HG03095 (cell line): ENCODE measurements around the gene PDE8B.

Source experiments
- ATAC-seq: cut with Tn5 transposase; IDR thresholded peaks from one replicate; pipeline ENCODE4 v1.9.1; 2021; ENCODE audit warnings: moderate library complexity; ENCODE audit not compliant: unreplicated experiment

Gene PDE8B, protein sequence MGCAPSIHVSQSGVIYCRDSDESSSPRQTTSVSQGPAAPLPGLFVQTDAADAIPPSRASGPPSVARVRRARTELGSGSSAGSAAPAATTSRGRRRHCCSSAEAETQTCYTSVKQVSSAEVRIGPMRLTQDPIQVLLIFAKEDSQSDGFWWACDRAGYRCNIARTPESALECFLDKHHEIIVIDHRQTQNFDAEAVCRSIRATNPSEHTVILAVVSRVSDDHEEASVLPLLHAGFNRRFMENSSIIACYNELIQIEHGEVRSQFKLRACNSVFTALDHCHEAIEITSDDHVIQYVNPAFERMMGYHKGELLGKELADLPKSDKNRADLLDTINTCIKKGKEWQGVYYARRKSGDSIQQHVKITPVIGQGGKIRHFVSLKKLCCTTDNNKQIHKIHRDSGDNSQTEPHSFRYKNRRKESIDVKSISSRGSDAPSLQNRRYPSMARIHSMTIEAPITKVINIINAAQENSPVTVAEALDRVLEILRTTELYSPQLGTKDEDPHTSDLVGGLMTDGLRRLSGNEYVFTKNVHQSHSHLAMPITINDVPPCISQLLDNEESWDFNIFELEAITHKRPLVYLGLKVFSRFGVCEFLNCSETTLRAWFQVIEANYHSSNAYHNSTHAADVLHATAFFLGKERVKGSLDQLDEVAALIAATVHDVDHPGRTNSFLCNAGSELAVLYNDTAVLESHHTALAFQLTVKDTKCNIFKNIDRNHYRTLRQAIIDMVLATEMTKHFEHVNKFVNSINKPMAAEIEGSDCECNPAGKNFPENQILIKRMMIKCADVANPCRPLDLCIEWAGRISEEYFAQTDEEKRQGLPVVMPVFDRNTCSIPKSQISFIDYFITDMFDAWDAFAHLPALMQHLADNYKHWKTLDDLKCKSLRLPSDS

DNA sequence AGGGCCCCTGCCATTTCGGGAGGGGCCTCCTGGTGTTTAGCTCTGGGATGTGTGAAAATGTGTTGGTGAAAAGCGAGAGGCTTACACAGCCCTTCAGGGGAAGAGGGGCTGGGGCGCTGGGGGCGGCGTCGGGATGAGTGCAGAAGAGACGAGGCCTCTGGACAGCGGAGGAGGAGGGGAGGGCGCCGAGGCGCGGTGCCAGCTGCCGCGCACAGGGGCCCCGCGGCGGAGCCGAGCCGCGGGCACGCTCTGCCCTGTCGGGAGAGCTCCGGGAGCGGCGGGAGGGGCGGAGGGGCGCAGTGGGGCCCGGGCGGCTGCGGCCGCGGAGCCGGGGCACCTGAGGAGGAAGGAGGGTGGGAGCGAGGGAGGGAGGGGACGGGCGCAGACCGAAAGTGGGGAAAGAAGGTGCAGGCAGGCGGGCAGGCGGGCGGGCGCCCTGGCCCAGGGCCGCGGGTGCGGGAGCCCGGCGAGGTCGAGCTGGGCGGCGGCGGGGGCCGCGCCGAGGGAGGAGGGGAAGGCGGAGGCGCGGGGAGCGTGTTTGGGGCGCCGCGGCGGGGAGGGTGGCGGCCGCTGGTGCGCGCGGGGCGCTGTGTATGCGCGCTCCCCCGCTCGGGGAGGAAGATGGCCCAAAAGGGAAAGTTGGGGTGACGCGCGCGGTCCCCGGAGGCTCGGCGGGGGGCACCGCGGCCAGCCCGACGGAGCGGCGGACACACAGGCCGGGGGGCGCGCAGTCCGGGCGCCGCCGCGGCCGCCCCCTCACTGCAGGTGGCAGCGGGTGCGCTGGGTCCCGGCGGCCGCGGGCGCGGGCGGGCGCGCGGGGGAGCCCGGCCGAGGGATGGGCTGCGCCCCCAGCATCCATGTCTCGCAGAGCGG, at the start of gene PDE8B:
TSS of gene PDE8B (plus strand) at position 590 of the 873 bp plus-strand sequence. CDS start at position 836, 246 bp downstream.
- ATAC-seq = no peak

DNA sequence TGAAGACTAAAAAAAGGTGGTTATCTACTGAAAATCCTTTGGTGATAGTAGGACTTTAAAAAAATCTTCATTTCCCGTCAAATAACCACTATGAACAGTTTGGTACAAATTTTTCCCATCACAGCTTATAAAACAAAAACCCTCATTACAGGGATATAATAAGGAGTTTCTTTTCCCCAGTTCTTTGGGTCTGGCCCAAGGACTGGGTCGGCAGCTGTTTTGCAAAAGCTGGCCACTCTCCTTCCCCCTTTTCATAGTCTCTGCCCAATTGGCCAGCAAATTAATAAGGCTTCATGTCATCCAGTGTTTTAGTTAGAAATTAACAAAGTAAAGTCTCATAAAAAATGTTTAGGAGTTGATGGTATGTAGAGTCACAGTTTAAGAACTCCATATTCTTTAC, 47.0 kb upstream of the PDE8B start:
- ATAC-seq = no peak

DNA sequence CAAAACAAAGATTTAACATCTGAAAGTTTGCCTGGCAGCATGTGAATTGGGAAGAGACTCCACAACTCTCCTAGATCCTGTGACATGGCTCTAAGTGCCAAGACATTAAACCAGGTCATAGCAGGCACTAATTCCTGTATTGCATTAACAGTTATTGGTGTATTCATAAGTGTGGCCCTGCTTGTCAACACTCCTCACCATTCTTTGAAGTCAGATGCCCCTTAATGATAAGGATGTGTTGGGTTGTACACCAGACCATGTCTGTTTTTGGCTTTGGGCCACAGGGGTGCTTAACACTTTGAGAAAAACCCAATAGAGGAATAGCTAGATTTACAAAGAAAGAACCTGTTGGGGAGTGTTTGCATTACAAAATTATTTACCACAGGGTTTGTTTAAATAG, 43.4 kb upstream of the PDE8B start:
- no peak for ATAC-seq

DNA sequence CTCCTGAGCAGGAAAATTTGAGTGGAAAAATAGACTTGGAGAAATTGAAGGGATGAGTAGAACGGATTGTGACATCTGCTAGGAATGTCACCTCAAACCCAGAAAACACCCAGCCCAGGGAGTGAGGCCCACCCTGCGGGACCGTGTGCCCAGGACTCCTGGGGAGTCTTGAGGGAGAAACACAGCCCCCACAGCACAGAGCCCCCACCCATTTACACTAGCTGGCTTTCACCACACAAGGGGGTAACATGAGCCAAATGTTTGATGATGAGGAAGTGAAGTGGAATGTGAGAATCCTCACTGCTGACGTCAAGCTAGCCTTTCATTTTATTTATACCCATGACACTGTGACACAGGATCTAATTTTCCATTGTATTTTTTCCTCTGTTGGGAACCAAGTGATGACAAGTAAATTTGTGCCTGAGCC, 42.8 kb upstream of the PDE8B start:
- no peak for ATAC-seq

DNA sequence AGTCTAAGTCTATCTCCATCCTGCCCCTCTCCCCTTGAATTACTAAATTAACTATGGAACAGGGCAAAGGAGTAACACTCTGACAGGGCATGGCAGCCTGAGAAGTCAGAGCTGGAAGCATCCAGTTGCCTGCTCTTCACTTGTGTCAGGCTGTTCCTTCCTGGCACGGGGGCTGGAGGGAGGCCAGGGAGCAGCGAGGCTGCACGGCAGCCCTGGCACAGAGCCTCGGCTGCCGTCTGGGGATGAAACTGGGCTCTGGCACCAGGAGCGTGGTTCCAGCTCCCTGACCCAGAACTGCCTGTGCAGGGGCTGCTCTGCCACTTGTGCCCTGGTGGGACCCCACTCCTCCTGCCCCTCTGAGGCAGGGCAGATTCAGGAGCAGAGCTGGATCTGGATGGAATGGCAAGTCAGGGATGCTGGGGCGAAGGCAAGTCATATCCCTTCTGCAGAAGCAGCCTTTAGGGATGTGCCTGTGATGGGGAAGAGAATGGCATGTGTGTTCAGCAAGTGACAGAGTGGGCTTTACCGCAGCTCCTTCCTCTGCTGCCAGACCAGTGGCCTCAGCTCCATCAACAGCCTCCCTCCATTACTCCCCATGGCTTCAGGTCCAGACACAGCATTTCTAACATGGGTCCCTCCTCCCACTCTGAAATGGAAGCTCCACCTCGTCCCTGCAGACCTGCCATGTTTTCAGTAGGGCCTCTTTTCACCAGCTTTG, 42.2 kb upstream of the PDE8B start:
- ATAC-seq = no peak

DNA sequence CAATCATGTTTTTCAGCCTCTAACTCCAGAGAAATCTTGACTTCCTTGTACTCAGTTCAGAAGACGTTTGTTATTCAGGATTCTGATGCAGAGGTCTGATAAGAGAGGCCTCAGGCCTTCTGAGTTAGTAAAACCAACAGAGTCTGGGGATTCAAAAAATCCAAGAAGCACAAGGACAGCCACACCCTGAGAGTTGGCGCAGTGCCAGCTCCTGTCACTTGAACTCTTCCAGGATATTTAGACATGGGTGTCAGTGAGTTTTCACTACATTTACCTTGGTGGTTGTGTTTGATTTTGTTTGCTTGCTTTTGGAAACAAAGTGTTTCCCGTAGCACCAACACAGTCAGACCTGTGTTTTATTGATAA, 41.6 kb upstream of the PDE8B start:
- ATAC-seq = no peak

DNA sequence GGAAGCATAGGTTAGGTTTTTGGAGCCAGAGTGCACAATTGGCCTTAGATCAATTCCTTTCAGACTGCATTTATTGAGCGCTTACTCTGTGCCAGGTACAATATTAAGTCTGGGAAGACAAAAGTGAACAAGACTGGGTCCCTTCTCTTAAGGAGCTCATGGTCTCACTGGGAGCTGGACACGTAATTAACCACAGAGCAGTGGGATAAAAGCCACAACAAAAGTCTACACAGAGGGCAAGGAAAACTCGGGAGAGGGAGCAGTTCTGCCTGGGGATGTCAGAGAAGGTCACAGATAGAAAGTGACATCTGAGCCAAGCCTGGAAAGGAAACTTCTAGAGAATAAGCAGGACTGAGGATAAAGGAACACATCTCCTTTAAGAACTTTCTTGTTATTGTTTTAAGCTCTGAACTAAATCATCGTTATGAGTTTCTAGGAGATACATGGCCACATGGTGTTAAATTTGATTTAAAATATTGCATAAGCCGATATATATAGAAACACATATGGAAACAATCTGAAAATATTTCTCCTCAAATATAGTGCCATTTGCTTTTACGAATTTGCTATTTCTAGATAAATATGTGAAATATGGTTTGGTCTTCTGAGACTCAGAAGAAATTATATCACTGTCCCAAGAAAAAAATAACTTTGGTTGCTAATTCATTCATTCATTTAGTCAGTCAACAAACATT, 40.1 kb upstream of the PDE8B start:
- ATAC-seq = no peak

DNA sequence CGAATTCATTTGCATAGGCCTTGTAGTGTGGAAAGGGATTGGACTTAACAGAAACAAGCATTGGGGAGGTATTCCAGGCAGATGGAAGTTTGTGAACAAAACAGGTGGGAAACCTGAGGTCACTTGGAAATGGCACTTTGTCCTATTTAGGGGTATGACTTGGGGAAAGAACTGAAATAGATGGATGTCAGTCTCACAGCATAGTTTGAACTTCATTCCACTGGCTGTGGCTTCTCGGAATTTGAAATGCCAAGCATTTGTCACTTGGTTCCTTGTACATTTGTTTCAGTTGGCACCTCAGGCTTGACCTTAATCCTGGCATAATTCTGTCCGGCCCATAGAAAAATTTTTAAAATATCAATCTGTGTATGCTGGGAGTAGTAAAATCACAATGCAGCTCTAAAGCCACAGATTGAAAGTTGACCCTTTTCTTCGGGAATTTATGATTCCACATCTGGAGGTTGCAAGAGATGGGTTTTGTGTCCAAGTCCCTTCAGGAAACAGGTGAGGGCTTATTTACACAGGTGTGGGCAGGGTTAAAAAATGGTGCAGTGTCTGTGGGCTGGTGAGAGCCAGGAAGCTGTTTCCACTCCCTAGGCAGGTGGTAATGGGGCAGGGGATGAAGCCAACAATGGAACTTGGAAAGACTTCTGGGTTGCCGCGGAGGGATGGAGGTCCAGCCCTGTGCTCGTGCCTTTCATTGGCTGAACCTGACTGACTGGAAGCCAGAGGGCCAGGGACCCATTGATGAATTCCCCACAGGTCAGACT, 39.2 kb upstream of the PDE8B start:
- ATAC-seq = no peak

DNA sequence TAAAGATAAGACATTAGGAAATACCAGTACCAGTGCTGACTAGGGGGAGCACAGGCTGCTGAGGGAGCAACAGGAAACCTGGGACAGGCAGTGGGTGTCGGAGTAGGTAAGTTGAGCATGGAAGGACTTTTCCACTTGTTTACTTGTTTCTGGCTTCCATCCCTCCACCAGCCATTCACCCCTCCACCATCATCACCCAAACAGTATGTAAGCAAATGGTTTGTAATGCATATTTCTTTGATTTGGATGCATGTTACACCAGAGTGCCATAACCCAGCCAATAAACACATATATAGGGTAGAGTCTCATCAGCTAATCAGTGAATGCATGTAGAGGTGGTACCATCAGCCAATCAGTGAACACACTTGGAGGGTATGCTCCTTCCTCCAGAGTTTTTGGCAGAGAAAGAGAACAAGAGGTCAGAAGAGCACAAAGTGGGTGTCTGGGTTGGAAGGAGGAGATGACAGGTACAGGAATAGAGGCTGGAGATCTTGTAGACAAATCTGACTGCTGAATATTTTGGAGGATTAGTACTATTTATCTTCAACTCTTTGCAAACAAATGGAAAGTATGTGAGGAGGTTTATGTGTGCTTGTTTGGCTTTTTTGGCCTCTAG, 37.7 kb upstream of the PDE8B start:
- no peak for ATAC-seq

DNA sequence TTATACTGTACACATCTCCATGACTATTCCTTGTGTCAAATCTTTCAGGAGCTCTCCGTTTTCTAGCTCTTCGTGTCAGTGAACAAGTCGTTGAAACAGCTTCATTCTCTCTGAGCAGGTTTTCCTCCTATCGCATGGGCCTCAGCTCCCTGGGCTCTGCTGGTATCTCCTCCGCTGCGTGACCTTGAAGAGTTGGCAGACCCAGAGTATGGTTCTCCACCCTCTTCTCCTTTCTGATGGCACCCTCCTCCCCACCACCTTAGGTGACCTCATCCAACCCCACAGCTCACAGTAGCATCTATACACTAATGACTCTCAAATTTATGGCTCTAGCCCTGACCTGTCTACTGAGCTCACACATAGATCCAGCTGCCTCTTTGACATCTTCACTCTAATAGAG, 36.0 kb upstream of the PDE8B start:
- ATAC-seq = no peak

DNA sequence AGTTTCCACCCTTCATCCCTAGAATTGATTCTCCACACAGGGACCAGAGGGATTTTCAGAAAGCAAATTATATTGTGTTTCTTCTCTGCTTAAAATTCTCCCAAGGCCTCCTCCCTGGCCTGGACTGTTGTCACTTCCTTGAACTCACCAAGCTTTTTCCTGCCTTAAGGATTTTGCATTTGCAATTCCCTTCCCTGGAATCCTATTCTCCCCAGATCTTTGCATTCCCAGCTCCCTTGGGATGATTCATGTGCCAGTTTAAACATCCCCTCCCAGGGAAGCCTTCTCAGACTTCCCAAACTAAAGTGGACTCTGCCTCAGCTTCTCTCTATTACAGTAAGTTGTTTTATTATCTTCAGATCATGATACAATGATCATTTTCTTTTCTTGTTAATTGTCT, 35.2 kb upstream of the PDE8B start:
- no peak for ATAC-seq

DNA sequence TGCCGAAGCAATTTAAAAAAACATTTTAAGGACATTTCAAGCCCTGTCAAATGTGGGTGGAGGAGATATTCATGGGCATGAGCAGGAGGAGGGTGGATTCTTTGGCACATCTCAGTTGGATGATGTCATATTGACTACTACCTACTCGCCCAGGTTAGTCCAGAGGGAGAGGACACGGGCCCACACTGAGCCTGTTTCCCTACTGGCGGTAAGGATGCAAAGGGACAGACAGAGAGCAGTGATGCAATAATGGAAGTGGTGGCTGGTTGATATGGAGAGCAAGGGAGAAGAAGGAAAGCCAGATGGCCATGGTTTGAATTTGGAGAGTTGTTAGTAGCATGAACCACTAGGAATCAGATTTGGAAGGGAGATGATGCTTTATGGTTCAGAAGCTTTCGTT, 34.1 kb upstream of the PDE8B start:
- no peak for ATAC-seq

DNA sequence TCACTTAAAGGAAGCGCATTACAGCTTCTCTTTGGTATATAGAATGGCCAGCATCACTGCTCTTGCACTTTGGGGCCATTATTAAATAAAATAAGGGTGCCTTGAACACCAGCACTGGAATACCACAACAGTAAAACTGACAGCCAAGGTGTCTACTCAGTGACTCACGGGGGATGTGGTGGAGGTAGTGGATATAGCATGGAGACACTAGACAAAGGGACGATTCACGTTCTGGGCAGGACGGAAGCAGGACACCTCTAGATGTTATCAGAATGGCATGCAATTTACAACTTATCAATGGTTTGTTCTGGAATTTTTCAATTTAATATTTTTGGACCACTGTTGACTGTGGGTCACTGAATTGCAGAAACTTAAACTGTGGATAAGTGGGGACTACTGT, 32.9 kb upstream of the PDE8B start:
- ATAC-seq = no peak

DNA sequence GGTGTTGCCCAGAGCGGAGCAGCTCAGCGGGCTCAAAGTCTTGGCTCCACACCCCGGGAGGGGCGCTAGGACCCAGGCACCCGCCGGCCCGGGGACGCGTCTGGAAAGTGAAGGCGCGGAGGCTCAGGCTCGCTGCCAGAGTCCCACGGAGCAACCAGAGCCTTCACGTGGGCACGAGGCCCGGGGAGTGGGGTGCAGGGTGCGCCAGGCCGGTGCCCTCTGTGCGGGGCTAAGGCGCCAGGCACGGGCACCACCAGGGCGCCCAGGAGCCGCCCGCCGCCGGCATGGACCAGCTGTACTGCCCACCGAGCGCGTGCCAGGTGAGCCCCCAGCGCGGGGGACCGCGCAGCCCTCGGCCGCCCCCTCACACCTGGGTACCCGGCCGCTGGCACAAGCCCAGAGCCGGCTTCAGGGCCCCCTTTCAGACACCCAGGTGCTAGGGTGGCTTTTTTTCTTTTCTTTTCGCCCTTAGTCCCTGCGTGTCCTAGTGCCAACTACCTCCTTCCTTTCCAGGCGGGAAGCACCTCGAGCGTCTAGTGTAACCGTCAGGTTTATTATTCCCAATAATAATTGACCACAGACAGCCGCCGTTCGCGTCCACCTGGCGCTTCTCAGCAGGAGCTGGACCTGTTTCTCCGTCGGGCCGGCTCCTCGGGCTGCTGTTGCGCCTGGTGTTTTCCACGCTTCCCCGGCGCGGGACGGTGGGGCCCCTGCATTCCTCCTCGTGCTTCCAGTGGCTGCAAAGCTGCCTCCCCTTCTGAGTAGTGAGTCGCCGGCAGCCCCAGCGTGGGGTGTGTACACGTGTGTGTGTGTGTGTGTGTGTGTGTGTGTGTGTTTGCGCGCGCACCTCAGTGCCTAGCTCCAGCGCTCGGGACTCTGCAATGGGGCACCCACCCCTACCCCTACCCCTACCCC, 30.1 kb upstream of the PDE8B start:
- ATAC-seq = no peak

DNA sequence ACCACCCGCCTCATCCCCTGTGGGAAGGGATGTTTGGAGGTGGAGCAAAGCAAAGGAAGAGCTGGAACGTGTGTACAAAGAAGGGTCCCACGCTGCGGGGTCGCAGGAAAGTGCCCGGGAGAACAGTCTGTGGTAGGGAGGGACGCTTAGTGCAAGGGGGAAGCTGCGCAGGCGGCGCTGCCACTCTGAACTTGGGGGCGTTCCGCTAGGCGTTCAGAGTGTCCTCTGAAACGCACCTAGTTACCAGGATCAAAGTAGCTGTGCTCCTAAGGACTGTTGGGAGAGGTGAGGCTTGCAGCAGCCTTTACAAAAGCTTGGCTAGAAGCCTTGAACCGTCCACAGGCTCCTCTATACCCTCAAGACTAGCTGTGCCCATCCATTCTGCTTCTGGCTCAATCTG, 29.3 kb upstream of the PDE8B start:
- ATAC-seq = no peak

DNA sequence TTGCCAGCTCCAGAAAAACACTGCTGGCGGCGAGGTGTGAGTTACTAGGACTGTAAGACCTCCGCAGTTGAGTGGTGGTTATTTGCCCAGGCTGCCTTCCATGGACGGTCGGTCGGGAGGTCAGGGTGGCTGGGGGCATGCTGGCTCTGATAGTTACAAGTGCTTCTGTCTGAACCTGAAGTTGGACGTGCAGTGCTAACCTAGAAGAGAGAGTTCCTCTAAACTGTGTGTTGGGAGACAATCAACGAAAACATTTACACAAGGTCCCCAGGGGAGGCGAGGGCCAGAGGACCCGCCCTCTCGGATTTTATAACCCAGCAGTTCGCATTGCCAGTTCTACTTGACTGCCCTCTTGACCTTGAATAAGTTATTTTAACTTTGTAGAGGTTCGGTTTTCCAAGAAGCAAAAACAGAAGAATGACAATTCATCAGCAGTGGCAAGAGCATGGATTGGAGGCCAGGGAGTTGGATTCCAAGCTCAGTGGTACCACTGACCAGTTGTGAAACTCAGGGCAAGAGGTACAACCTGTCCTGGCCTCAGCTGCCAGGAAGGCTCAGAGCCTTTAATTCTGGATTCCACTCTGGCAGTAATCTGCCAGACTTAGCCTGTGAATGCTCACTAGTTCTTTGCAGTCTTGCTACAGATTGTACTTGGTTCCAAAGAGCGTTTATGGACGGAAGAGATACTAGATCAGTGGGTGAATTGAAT, 28.7 kb upstream of the PDE8B start:
- ATAC-seq = no peak

DNA sequence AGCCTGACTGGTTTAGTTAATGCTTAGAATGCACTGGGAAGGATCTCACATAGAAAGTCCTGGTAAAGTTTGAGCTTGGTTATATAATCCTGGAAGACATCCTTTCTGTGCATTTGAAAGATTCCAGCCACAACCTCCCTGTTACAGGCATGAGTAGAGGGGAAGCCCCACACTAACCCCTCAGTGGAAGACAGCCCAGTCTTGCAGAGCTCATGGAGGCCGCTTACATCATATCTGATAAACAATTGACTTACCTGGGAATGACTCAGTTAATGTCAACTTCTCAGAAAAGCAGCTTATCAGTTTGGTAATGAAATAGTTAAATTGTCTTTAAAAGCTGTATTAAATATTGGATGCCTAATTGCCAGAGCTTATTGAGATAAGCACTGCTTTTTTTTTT, 28.1 kb upstream of the PDE8B start:
- no peak for ATAC-seq
